GM18507 (cell line): ENCODE data around the gene SYTL2.
"Not testable (repeated sequence)": the region's sequence is repeated elsewhere in the genome, so short reads cannot be mapped to it uniquely, and the experiment has no call there.

Source experiments
- DNase-seq: peaks from one replicate; pipeline ENCODE4 v3.0.0; 2011; ENCODE audit warnings: low read depth; ENCODE audit not compliant: insufficient read length; ENCODE audit errors: extremely low spot score
- FAIRE-seq: peaks from 2 replicates; lab custom pipeline; 2011; peaks lifted over from hg19 to GRCh38; lab: Jason Lieb, UNC

Gene SYTL2

GRCh38 chr11:85810871-85811611 is at the start of gene SYTL2:
TSS of gene SYTL2 (minus strand) at chr11:85811141. CDS start at chr11:85757725, 53,416 bp downstream.
- FAIRE-seq (no peak), DNase-seq (peak; percentile 45)

DNA sequence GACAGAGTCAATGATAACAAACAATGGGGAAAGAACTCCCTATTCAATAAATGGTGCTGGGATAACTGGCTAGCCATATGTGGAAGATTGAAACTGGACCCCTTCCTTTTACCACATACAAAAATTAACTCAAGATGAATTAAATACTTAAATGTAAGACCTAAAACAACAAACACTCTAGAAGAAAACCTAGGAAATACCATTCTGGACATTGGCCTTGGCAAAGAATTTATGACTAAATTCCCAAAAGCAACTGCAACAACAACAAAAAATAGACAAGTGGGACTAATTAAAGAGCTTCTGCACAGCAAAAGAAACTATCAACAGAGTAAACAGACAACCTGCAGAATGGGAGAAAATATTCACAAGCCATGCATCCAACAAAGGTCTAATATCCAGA is 48.6 kb upstream of the SYTL2 start:
- FAIRE-seq, DNase-seq: not testable (repeated sequence)

GRCh38 chr11:85857098-85857497 is 46.2 kb upstream of the SYTL2 start:
- no peak for FAIRE-seq
- DNase-seq = no peak

DNA sequence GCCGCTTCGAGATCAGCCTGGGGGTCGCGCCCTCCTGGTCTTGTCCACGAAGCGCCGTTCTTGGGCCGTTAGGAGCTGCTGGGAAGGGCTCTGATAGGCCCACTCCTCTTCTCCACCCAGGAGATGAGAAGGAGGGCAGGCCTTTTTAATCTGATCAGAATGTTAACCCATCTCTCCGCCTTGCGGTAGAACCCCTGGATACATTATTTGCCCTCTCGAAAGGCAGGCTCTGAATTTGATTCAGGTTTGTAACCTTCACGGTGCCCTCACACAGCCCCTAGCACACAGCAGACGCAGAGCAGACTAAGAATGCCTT is 44.4 kb upstream of the SYTL2 start, which contains the start of gene CCDC83:
Gene CCDC83, plus strand, starts transcription at position 43 of the 316 bp plus-strand sequence. CDS start 9,741 bp downstream, outside the sequence.
- no peak for DNase-seq
- FAIRE-seq = no peak

DNA sequence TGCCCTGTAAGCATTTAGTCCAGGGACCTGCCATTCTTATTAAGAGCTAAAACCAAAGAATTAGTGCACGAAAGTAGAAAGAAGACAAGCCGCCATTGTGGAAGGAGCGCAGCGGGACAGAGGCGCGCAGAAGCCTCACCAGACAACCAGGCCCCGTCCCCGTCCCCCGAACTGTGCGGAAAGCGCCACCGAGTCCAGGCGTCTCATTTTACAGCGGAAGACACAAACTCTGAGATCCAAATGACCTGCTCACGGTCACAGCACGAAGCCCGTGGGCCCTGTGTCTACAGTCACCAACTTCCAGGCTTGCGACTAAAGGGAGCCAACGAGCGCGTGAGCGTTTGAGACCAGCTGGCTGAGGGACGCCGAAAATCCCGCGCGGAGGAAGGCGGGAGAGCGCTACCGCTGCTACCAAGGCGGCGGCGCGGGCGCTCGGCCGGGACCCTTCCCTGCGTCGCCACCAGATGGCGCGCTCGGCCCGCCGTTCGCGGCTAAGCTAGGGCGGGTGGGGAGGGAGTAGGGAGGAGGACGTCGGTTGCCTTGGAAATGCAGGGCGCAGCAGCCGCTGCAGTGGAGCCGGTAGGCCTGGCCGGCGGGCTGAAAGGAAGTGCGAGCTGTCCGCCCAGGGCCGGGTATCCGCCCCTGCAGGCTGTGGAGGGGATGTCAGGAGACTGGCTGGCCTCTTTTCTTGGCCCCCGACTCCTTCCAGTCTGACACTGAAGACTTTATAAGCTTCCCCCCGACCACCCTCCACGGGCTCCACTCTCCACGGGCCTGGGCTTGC is 43.8 kb upstream of the SYTL2 start:
- DNase-seq (peak; percentile 92), FAIRE-seq (peak; percentile 89)

DNA sequence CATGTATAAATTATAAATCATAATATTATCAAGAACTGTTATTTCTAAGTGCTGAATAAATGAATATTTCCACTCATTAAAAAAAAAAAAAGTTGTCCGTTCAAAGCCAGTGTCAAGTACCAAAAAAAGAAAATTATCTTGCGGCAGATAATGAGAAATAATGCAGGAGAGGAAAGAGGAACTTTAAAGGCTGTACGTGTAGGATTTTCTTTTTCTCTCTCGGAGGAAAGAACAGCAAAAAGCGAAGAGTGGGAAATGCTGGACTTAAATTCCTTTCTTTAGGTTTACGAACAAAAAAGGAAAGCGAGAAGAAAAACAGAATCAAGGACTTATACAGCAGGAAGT is 43.2 kb upstream of the SYTL2 start:
- DNase-seq (no peak), FAIRE-seq (no peak)

GRCh38 chr11:85853541-85853940 is 42.6 kb upstream of the SYTL2 start:
- FAIRE-seq, DNase-seq: not testable (repeated sequence)

DNA sequence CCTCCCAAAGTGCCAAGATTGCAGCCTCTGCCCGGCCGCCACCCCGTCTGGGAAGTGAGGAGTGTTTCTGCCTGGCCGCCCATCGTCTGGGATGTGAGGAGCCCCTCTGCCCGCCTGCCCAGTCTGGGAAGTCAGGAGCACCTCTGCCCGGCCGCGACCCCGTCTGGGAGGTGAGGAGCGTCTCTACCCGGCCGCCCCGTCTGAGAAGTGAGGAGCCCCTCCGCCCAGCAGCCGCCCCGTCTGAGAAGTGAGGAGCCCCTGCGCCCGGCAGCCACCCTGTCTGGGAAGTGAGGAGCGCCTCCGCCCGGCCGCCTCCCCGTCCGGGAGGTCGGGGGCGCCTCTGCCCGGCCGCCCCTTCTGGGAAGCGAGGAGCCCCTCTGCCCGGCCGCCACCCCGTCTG is 41.8 kb upstream of the SYTL2 start:
- DNase-seq, FAIRE-seq: not testable (repeated sequence)

DNA sequence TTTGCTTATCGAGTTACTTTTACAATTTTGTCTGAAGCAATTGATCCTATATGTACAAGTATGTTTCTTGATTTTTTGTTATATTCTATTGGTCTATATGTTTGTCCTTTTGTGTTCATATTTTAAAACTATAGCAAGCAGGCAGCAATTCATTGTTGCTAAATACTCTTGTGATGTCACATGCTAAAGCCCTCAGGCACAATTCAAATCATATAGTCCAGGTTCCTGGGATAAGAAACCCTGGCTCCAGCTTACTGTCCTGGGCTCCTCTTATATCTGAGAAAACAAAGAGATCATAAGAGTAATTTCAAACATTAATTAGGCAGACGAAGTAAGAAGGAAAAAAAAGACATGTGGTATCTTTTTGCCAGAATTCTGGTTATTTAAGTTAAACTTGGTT is 37.6 kb upstream of the SYTL2 start:
- no peak for FAIRE-seq
- no peak for DNase-seq

DNA sequence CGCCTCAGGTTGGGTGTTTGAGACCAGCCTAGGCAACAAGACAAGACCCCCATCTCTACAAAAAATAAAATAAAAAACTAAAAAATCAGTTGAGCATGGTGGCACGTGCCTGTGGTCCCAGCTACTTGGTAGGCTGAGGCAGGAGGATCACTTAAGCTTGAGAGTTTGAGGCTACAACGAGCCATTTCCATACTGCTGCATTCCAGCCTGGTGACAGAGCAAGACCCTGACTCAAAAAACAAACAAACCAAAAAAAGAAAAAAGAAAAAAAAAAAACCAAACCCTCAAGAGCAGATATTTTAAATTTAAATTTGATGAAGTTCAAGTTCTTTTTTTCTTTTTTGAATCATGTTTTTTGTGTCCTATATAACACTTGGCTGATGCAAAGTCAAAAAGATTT is 37.1 kb upstream of the SYTL2 start:
- DNase-seq (no peak), FAIRE-seq (no peak)

DNA sequence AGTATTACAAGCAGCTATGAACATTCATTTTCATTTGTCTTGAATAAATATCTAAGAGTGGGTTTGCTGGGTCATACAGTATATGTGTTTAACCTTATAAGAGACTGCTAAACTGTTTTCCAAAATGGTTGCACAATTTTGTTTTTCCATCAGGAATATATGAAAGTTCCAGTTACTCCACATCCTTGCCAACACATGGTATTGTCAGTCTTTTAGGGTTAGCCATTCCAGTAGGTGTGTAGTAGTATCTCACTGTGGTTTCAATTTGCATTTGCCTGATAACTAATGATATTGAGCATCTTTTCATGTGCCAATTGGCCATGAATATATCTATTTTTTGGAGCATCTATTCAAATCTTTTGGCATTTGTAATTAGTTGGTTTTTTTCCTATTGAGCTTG is 36.5 kb upstream of the SYTL2 start:
- DNase-seq (no peak), FAIRE-seq (no peak)

- no peak for FAIRE-seq
Observed at GRCh38 chr11:85845124-85845631, 34.2 kb upstream of the SYTL2 start.

DNA sequence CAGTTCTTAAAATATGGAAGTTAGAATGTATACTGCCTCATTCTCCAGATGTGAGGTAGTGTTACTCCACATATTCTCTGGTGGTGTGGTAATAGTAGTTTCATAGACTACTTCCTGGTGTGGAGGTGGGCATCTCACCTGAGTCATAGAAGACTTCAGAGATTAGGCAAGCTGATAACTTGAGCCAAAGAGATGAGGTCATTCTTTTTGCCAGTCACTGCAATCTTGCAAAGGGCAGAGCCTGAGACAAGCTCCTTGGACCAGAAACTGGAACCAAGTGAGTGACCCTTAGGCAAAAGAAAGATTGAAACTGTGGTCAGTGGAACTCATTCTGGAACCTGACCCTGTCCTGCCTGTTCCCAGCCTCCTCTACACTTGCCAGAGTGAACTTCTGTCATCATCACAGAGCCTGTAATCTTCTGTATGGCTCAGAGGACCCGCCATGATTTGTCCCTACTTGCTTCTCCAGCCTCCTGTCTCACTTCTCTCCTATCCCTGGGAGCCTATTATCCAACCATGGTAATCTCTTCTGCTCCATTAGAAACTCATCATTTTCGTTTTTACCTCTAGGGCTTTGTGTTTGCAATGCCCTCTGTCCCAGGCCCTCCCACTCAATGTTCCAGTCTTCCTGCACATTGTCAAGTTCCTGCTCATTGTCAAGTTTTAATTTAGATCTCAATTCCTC is 33.6 kb upstream of the SYTL2 start:
- FAIRE-seq (no peak), DNase-seq (no peak)

More at GRCh38 chr11:85845124-85845631, 34.2 kb upstream of the SYTL2 start:
- no peak for DNase-seq

DNA sequence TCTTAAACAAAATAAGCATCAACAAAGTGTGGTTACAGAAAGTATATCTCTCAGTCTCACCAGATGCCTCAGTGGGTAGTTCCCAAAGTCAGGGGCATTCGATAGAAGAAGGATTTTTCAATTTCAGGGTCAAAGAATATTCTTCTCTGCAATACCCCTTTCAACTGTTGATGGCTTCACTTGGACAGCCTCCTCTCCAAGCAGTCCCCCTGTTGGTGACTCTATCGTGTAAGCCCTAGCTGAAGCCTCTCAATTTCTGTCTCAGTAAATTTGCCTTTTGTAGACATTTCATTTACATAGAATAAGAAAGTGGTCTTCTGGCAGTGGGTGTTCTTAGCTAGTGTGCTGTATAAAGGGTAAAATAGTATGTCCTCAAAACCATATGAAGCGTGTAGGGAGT is 33.0 kb upstream of the SYTL2 start:
- DNase-seq = no peak
- FAIRE-seq = no peak

GRCh38 chr11:85840932-85841331 is 30.0 kb upstream of the SYTL2 start:
- not testable (repeated sequence) for FAIRE-seq, DNase-seq

DNA sequence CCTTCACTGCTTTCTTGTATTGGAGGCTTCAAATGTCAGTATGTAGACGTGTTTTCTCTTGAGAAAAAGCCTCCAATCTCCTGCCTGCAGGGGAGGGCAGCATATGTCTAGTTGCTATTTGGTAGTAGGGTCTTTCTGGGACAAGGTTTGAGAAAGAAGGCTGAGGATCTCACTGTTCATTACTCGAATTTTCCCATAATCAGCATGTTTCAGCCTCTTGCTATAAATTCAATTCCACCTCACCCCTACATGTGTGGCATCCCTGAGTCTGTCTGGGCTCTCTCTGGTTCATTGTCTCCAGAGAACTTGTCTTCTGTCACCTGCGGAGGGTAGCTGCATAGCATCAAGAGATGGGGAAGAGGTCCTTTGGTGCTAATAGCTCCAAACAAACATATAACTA is 24.8 kb upstream of the SYTL2 start:
- DNase-seq (no peak), FAIRE-seq (no peak)

DNA sequence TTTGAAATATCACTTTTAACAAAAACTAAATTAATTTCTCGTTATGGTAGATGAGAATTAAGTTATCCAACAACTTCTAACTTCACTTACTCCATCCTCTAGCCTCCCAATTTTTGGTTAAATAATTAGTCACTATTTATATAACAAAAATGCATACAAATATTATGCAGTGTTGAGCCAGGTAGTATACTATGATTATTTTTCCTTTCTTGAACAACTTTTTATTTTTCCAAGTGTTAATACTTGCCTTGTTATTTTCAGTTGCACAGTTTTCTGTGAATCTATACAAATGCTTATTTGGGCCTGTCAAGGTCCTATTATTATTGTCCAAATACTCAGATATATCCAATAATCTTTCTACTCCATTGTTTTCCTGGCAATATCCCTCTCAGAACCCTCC is 24.3 kb upstream of the SYTL2 start:
- DNase-seq = no peak
- no peak for FAIRE-seq

- FAIRE-seq (no peak), DNase-seq (no peak)
Observed at GRCh38 chr11:85831050-85831449, 20.1 kb upstream of the SYTL2 start.

DNA sequence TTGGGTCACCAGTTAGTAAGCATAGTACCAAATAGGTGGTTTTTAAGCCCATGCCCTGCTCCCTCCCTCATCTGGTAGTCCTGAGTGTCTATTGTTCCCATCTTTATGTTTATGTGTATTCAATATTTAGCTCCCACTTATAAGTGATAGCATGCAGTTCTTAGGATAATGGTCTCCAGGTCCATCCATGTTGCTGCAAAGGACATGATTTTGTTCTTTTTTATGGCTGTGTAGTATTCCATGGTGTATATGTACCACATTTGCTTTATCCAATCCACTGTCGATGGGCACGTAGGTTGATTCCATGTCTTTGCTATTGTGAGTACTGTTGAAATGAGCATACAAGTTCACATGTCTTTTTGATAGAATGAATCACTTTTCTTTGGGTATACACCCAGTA is 18.2 kb upstream of the SYTL2 start:
- FAIRE-seq (no peak), DNase-seq (no peak)

DNA sequence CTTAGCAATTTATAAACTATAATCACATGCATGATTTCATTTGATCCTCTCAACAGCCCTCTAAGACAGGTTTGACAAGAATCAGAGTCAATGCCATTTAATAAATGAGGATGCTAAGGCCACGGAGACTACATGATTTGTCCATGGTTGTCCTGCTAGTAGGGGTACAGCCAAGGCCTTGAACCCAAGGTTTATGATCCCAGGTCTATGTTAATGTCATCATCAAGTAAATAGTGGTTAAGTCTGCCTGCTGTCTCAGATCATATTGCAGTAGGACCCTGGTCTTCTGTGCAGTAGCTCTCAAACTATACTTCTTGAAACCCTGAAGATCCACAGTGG is 17.7 kb upstream of the SYTL2 start:
- FAIRE-seq = no peak
- no peak for DNase-seq
